ENCODE results near the gene RPS26. TPM values are rescaled to one million over a fixed set of nuclear protein-coding genes. Genes with fewer than 3 reads are reported as not detected.

RPS26 gene
- total RNA-seq, 2 experiments from 2014 or later = 74.6 to 600 TPM

GRCh38 chr12:56084958-56085543 lies 43.3 kb downstream of the RPS26 start:
- intact Hi-C loops (cut with micrococcal nuclease; ENCODE audit: unreplicated experiment) = no loop called here
- ChIA-PET POLR2A (interaction anchor here (0.6 to 0.7 kb wide), 2 partner anchors 247 to 653 kb away, joined by 3 to 7 read pairs; no protein-coding TSS in a partner anchor), CTCF (ENCODE audit: unreplicated experiment) (interaction anchor here (0.5 to 0.8 kb wide), 3 partner anchors 38 to 1527 kb away, joined by 3 to 11 read pairs (median 7); no protein-coding TSS in a partner anchor)
- peak; percentile 49 for DNase-seq (ENCODE audit: low spot score)
- no peaks in the 10 kb centered on the region for H3K9me3 ChIP-seq (ENCODE audit: low read length)
- H3K4me3 ChIP-seq (ENCODE audit: low read depth, low read length, poor library complexity, severe bottlenecking) = no peak overlapping the region
- no peak overlapping the region for H3K27ac ChIP-seq (ENCODE audit: low read depth, low read length, poor library complexity, severe bottlenecking)
- no TSS peak for BruUV-seq (replicated peaks)
- H4K20me1 ChIP-seq (ENCODE audit: insufficient read depth, low read length) = no peaks in the 10 kb centered on the region
- H3K4me1 ChIP-seq (ENCODE audit: insufficient read depth, low read length, poor library complexity, severe bottlenecking) = peaks cover 8% of the 10 kb centered on the region
- no peak overlapping the region for H3K4me2 ChIP-seq (ENCODE audit: low read length)
- H3K36me3 ChIP-seq (ENCODE audit: insufficient read depth, low read length) = no peaks in the 10 kb centered on the region
- no peak for TF ChIP-seq EZH2phosphoT487 (IDR thresholded peaks at IDR 0.05; ENCODE audit: borderline replicate concordance, low read depth, low read length)
- TF ChIP-seq CTCF (conservative IDR thresholded peaks at IDR 0.05; ENCODE audit: low read length) = peak; percentile 73
- H2AFZ ChIP-seq (ENCODE audit: low read length) = no peak overlapping the region
- no peaks in the 10 kb centered on the region for H3K79me2 ChIP-seq (ENCODE audit: insufficient read depth, low read depth, low read length)
- no peaks in the 10 kb centered on the region for H3K9me2 ChIP-seq (ENCODE audit: insufficient read depth, low read length)

- no peaks in the 10 kb centered on the region for H3K79me2 ChIP-seq (ENCODE audit: insufficient read depth, low read depth, low read length)
- no peaks in the 10 kb centered on the region for H4K20me1 ChIP-seq (ENCODE audit: insufficient read depth, low read length)
- DNase-seq (ENCODE audit: low spot score) = no peak
- H3K36me3 ChIP-seq (ENCODE audit: insufficient read depth, low read length) = no peaks in the 10 kb centered on the region
- no peak for TF ChIP-seq EZH2phosphoT487 (IDR thresholded peaks at IDR 0.05; ENCODE audit: borderline replicate concordance, low read depth, low read length)
- TF ChIP-seq CTCF (conservative IDR thresholded peaks at IDR 0.05; ENCODE audit: low read length) = no peak
- no peaks in the 10 kb centered on the region for H3K9me3 ChIP-seq (ENCODE audit: low read length)
- BruUV-seq (replicated peaks) = no TSS peak
- H3K27ac ChIP-seq (ENCODE audit: low read depth, low read length, poor library complexity, severe bottlenecking) = no peak overlapping the region
- no peaks in the 10 kb centered on the region for H3K9me2 ChIP-seq (ENCODE audit: insufficient read depth, low read length)
- ChIA-PET CTCF (ENCODE audit: unreplicated experiment) (interaction anchor here (0.8 kb wide), 1 partner anchor 39 kb away, joined by 3 read pairs; no protein-coding TSS in a partner anchor), POLR2A (interaction anchor here (0.6 to 0.7 kb wide), 2 partner anchors 60 to 652 kb away, joined by 3 to 6 read pairs; no protein-coding TSS in a partner anchor)
- H3K4me2 ChIP-seq (ENCODE audit: low read length) = no peak overlapping the region
- H3K4me3 ChIP-seq (ENCODE audit: low read depth, low read length, poor library complexity, severe bottlenecking) = no peak overlapping the region
- H2AFZ ChIP-seq (ENCODE audit: low read length) = no peak overlapping the region
- H3K4me1 ChIP-seq (ENCODE audit: insufficient read depth, low read length, poor library complexity, severe bottlenecking) = no peaks in the 10 kb centered on the region
- intact Hi-C loops (cut with micrococcal nuclease; ENCODE audit: unreplicated experiment) = no loop called here
Measured at GRCh38 chr12:56086096-56086495, 44.4 kb downstream of the RPS26 start.

- intact Hi-C loops (cut with micrococcal nuclease; ENCODE audit: unreplicated experiment) = no loop called here
- H3K36me3 ChIP-seq (ENCODE audit: insufficient read depth, low read length) = no peaks in the 10 kb centered on the region
- no peaks in the 10 kb centered on the region for H3K9me2 ChIP-seq (ENCODE audit: insufficient read depth, low read length)
- no peaks in the 10 kb centered on the region for H3K4me1 ChIP-seq (ENCODE audit: insufficient read depth, low read length, poor library complexity, severe bottlenecking)
- no peaks in the 10 kb centered on the region for H3K79me2 ChIP-seq (ENCODE audit: insufficient read depth, low read depth, low read length)
- no peak overlapping the region for H2AFZ ChIP-seq (ENCODE audit: low read length)
- ChIA-PET POLR2A (no interaction called here), CTCF (ENCODE audit: unreplicated experiment) (no interaction called here)
- no peak overlapping the region for H3K27ac ChIP-seq (ENCODE audit: low read depth, low read length, poor library complexity, severe bottlenecking)
- no peak for TF ChIP-seq CTCF (conservative IDR thresholded peaks at IDR 0.05; ENCODE audit: low read length)
- TF ChIP-seq EZH2phosphoT487 (IDR thresholded peaks at IDR 0.05; ENCODE audit: borderline replicate concordance, low read depth, low read length) = no peak
- H4K20me1 ChIP-seq (ENCODE audit: insufficient read depth, low read length) = no peaks in the 10 kb centered on the region
- no peaks in the 10 kb centered on the region for H3K9me3 ChIP-seq (ENCODE audit: low read length)
- no peak for DNase-seq (ENCODE audit: low spot score)
- no peak overlapping the region for H3K4me3 ChIP-seq (ENCODE audit: low read depth, low read length, poor library complexity, severe bottlenecking)
- BruUV-seq (replicated peaks) = no TSS peak
- no peak overlapping the region for H3K4me2 ChIP-seq (ENCODE audit: low read length)
Measured at GRCh38 chr12:56086608-56087007, 44.9 kb downstream of the RPS26 start.
